Loucy (cell line): ENCODE data around the gene HECTD3.
A peak's percentile ranks its signal among the peaks of the same experiment; 100 is the strongest.

ENCODE experiments used
- H2AFZ ChIP-seq: fragments of 200-600 bp; sonication (generic); 2 replicates; pipeline ENCODE4 v1.6.0; 2016; ENCODE audit warnings: antibody characterized with exemption, mild to moderate bottlenecking, low read length, moderate library complexity
- H3F3A ChIP-seq: fragments of 200-600 bp; 2 replicates; pipeline ENCODE4 v1.6.0; 2016; ENCODE audit warnings: antibody characterized with exemption, low read depth, mild to moderate bottlenecking
- H3K27me3 ChIP-seq: fragments of 200-600 bp; sonication (generic); 2 replicates; pipeline ENCODE4 v1.6.1; 2014; ENCODE audit warnings: low read length, mild to moderate bottlenecking; ENCODE audit not compliant: insufficient read depth, poor library complexity, severe bottlenecking
- H3K36me3 ChIP-seq: fragments of 200-600 bp; sonication (generic); 2 replicates; pipeline ENCODE4 v1.6.1; 2016; ENCODE audit warnings: low read length; ENCODE audit not compliant: insufficient read depth
- H3K4me1 ChIP-seq: fragments of 200-600 bp; sonication (generic); 2 replicates; pipeline ENCODE4 v1.5.1; 2014; ENCODE audit warnings: low read length, mild to moderate bottlenecking; ENCODE audit not compliant: insufficient read depth, poor library complexity, severe bottlenecking
- H3K4me2 ChIP-seq: fragments of 200-600 bp; sonication (generic); 2 replicates; pipeline ENCODE4 v1.6.0; 2014; ENCODE audit warnings: antibody characterized with exemption, low read length, low read depth, mild to moderate bottlenecking; ENCODE audit not compliant: poor library complexity, severe bottlenecking
- H3K4me3 ChIP-seq: fragments of 200-600 bp; sonication (generic); 2 replicates; pipeline ENCODE4 v1.5.1; 2014; ENCODE audit warnings: low read length, mild to moderate bottlenecking, mixed read lengths; ENCODE audit not compliant: poor library complexity, severe bottlenecking
- H3K79me2 ChIP-seq: fragments of 200-600 bp; sonication (generic); 2 replicates; pipeline ENCODE4 v1.6.1; 2014; ENCODE audit warnings: low read length; ENCODE audit not compliant: insufficient read depth
- H3K9ac ChIP-seq: fragments of 200-600 bp; sonication (generic); 2 replicates; pipeline ENCODE4 v1.6.0; 2014; ENCODE audit warnings: mild to moderate bottlenecking, low read depth, low read length, moderate library complexity; ENCODE audit not compliant: poor library complexity, severe bottlenecking
- H3K9me2 ChIP-seq: fragments of 200-600 bp; sonication (generic); replicated peaks from 2 replicates; pipeline ENCODE4 v1.6.1; 2016; ENCODE audit warnings: low read depth, low read length, mixed read lengths
- H3K9me3 ChIP-seq: fragments of 200-600 bp; sonication (generic); 2 replicates; pipeline ENCODE4 v1.6.1; 2014; ENCODE audit warnings: mild to moderate bottlenecking, antibody characterized with exemption, low read length, low read depth; ENCODE audit not compliant: insufficient read depth
- H4K20me1 ChIP-seq: fragments of 200-600 bp; sonication (generic); 2 replicates; pipeline ENCODE4 v1.6.0; 2014; ENCODE audit warnings: antibody characterized with exemption, low read length, mild to moderate bottlenecking; ENCODE audit not compliant: insufficient read depth, poor library complexity, severe bottlenecking
- CTCF ChIP-seq: fragments of 200-600 bp; sonication (generic); conservative IDR thresholded peaks from 2 replicates; pipeline ENCODE4 v1.5.1; 2014; ENCODE audit warnings: mild to moderate bottlenecking, antibody characterized with exemption, low read length
- EZH2phosphoT487 ChIP-seq: fragments of 200-600 bp; IDR thresholded peaks from 2 replicates; pipeline ENCODE4 v1.6.1; 2018; ENCODE audit warnings: antibody characterized with exemption, mild to moderate bottlenecking, moderate library complexity, borderline replicate concordance

HECTD3 gene

GRCh38 chr1:45016090-45016697, 5.1 kb upstream of the HECTD3 start:
- no peaks in the 10 kb centered on the region for H3K27me3 ChIP-seq
- no peaks in the 10 kb centered on the region for H3F3A ChIP-seq
- H3K4me2 ChIP-seq, result no peak overlapping the region
- H2AFZ ChIP-seq, result no peak overlapping the region
- H3K9me2 ChIP-seq, result no peaks in the 10 kb centered on the region
- H3K4me3 ChIP-seq, result no peak overlapping the region
- no peaks in the 10 kb centered on the region for H4K20me1 ChIP-seq
- no peaks in the 10 kb centered on the region for H3K36me3 ChIP-seq
- no peaks in the 10 kb centered on the region for H3K9me3 ChIP-seq
- no peak overlapping the region for H3K9ac ChIP-seq
- peaks cover 35% of the 10 kb centered on the region for H3K4me1 ChIP-seq
- TF ChIP-seq EZH2phosphoT487 (no peak), CTCF (no peak)
- no peaks in the 10 kb centered on the region for H3K79me2 ChIP-seq

- H3K4me1 ChIP-seq, result peaks cover 35% of the 10 kb centered on the region
Measured at GRCh38 chr1:45015683-45016082, 4.6 kb upstream of the HECTD3 start.

GRCh38 chr1:45014321-45015028, 3.4 kb upstream of the HECTD3 start:
- H3K9ac ChIP-seq, result no peak overlapping the region
- peaks cover 38% of the 10 kb centered on the region for H3K4me1 ChIP-seq
- TF ChIP-seq CTCF, result peak; percentile 94
- TF ChIP-seq EZH2phosphoT487, result no peak
- no peaks in the 10 kb centered on the region for H3K27me3 ChIP-seq
- H4K20me1 ChIP-seq, result no peaks in the 10 kb centered on the region
- H3K4me3 ChIP-seq, result peak overlapping the region; percentile 86
- H3K79me2 ChIP-seq, result peaks cover 12% of the 10 kb centered on the region
- no peaks in the 10 kb centered on the region for H3K9me2 ChIP-seq
- no peaks in the 10 kb centered on the region for H3K9me3 ChIP-seq
- H3K36me3 ChIP-seq, result no peaks in the 10 kb centered on the region
- no peak overlapping the region for H2AFZ ChIP-seq
- H3K4me2 ChIP-seq, result peak overlapping the region; percentile 98
- no peaks in the 10 kb centered on the region for H3F3A ChIP-seq

More at GRCh38 chr1:45015683-45016082, 4.6 kb upstream of the HECTD3 start:
- Histone ChIP-seq H3K9me3 (no peaks in the 10 kb centered on the region), H3K36me3 (no peaks in the 10 kb centered on the region), H3K9ac (no peak overlapping the region), H3K27me3 (no peaks in the 10 kb centered on the region), H3F3A (no peaks in the 10 kb centered on the region), H3K79me2 (peaks cover 4% of the 10 kb centered on the region), H3K4me2 (no peak overlapping the region), H2AFZ (no peak overlapping the region), H3K9me2 (no peaks in the 10 kb centered on the region), H4K20me1 (no peaks in the 10 kb centered on the region), H3K4me3 (no peak overlapping the region)
- no peak for TF ChIP-seq EZH2phosphoT487
- no peak for TF ChIP-seq CTCF
